Left lung (tissue), 10 donors: ENCODE results near the gene C16orf92. TPM values are rescaled to one million over a fixed set of nuclear protein-coding genes. Genes with fewer than 3 reads are reported as not detected.
A peak's percentile ranks its signal among the peaks of the same experiment; 100 is the strongest.

ENCODE experiments used
- ATAC-seq: fragments of 200-7000 bp; cut with Tn5 transposase; one replicate; pipeline ENCODE4 v1.9.1; 2020; ENCODE audit warnings: moderate library complexity
- DNase-seq, 4 donors: peaks; one replicate each; pipeline ENCODE4 v3.0.0-alpha.2; 2013 to 2020
- H3K27ac ChIP-seq, 2 donors: fragments of 200-600 bp; sonication (generic) in 1 of 2; one replicate each; pipeline versions ENCODE4 v1.5.0 to v1.8.0; 2020 to 2021
- H3K27me3 ChIP-seq, 2 donors: fragments of 200-600 bp; sonication (generic) in 1 of 2; one replicate each; pipeline versions ENCODE4 v1.5.0 to v1.8.0; 2020 to 2021
- H3K36me3 ChIP-seq, 2 donors: fragments of 200-600 bp; sonication (generic) in 1 of 2; one replicate each; pipeline versions ENCODE4 v1.5.0 to v1.8.0; 2020 to 2021
- H3K4me1 ChIP-seq, 2 donors: fragments of 200-600 bp; one replicate each; pipeline ENCODE4 v1.8.0; 2021
- H3K4me3 ChIP-seq, 2 donors: fragments of 200-600 bp; sonication (generic) in 1 of 2; one replicate each; pipeline versions ENCODE4 v1.5.0 to v1.8.0; 2020 to 2021; ENCODE audit warnings: mild to moderate bottlenecking in 1 of 2
- H3K9me3 ChIP-seq, 2 donors: fragments of 200-600 bp; sonication (generic) in 1 of 2; one replicate each; pipeline versions ENCODE4 v1.5.0 to v1.8.0; 2020 to 2021
- CTCF ChIP-seq, 2 donors: fragments of 200-600 bp; sonication (generic) in 1 of 2; IDR thresholded peaks; one replicate each; pipeline versions ENCODE4 v1.5.0 to v1.8.0; 2021; ENCODE audit warnings: antibody characterized with exemption in 2 of 2
- intact Hi-C, 2 donors: fragments of 100-400 bp; cut with DNase I; formaldehyde crosslinking; loops; one replicate each; pipeline versions ENCODE4 v1.11.2 to v1.14.2; 2022
- polyA plus RNA-seq, 6 donors: library from polyadenylated mRNA; unstranded; fragments of 120-200 nt; gene quantifications; one replicate each; pipeline ENCODE4 v1.2.1, GENCODE V29; 2013; ENCODE audit not compliant: insufficient read length in 6 of 6
- total RNA-seq, 2 donors: library from RNA; stranded (reverse); fragmentation: NEBNext Ultra II Directional; extraction: Animal tissue kit (Norgen Biotek cat#: 25700); gene quantifications; one replicate each; pipeline ENCODE4 v1.2.1, GENCODE V29; 2021
- donor health status: DM: no; HTN: yes; CAD: no.
- donor health status: DM: no; HTN: no; CAD: no.

Gene C16orf92
- total and polyA plus RNA-seq, 8 donors = not detected

DNA sequence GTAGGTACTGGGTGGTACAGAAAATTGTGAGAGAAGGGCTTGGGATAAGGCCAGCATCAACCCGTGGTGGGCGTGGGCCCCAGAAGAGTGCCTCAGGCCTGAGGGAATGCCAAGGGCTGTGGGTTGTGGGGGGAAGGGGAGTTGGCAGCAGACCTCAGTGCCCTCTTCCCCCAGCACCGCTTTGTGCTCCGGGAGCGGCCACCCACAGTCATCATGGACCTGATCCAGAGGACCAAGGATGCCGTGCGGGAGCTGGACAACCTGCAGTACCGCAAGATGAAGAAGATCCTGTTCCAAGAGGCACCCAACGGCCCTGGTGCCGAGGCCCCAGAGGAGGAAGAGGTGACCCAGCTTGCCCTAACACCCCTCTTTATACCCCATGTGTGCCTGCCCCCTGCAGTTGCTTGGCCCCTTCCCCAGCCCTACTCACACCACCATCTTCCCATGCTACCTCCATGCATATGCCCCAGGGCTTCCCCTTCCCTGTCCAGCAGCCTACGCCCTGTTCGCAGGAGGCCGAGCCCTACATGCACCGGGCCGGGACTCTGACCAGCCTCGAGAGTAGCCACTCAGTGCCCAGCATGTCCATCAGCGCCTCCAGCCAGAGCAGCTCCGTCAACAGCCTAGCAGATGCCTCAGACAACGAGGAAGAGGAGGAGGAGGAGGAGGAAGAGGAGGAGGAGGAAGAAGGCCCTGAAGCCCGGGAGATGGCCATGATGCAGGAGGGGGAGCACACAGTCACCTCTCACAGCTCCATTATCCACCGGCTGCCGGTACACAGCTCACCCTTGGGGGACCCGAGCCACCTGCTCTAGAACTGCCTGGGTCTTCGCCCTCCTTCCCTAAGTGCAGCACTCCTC lies 40.2 kb upstream of the C16orf92 start:
- Histone ChIP-seq H3K36me3 (peaks cover 16 to 100% of the 10 kb centered on the region in 2 donors), H3K27me3 (no peaks in the 10 kb centered on the region), H3K9me3 (no peaks in the 10 kb centered on the region), H3K4me1 (peaks cover 5 to 24% of the 10 kb centered on the region in 2 donors), H3K4me3 (no peak overlapping the region), H3K27ac (no peak overlapping the region)
- no peak for TF ChIP-seq CTCF (IDR thresholded peaks at IDR 0.05)
- ATAC-seq = no peak
- DNase-seq = peak in 1 of 4 donors; percentile 69
- intact Hi-C loops = no loop called here

- H3K9me3 ChIP-seq = no peaks in the 10 kb centered on the region
- no peaks in the 10 kb centered on the region for H3K27me3 ChIP-seq
- ATAC-seq (peak; percentile 41), DNase-seq (no peak)
- no peak for TF ChIP-seq CTCF (IDR thresholded peaks at IDR 0.05)
- H3K4me1 ChIP-seq = peaks cover 5 to 26% of the 10 kb centered on the region in 2 donors
- intact Hi-C loops = no loop called here
- no peak overlapping the region for H3K4me3 ChIP-seq
- peaks cover 16 to 100% of the 10 kb centered on the region in 2 donors for H3K36me3 ChIP-seq
- peak overlapping the region; percentile 39 to 79 for H3K27ac ChIP-seq
Measured at GRCh38 chr16:29983420-29984136, 39.4 kb upstream of the C16orf92 start.

GRCh38 chr16:29984137-29984763 lies 38.7 kb upstream of the C16orf92 start:
- DNase-seq (peak in 1 of 4 donors; percentile 61), ATAC-seq (peak; percentile 68)
- intact Hi-C loops = no loop called here
- Histone ChIP-seq H3K4me3 (no peak overlapping the region), H3K27ac (peak overlapping the region; percentile 39 to 79), H3K4me1 (peaks cover 5 to 24% of the 10 kb centered on the region in 2 donors), H3K27me3 (no peaks in the 10 kb centered on the region), H3K9me3 (no peaks in the 10 kb centered on the region), H3K36me3 (peaks cover 16 to 100% of the 10 kb centered on the region in 2 donors)
- no peak for TF ChIP-seq CTCF (IDR thresholded peaks at IDR 0.05)

GRCh38 chr16:29984764-29985147 lies 38.2 kb upstream of the C16orf92 start:
- no peak for ATAC-seq
- H3K27ac ChIP-seq = peak overlapping the region; percentile 26 to 39
- intact Hi-C loops = no loop called here
- H3K36me3 ChIP-seq = peaks cover 16 to 100% of the 10 kb centered on the region in 2 donors
- DNase-seq = no peak
- H3K4me1 ChIP-seq = peaks cover 5 to 24% of the 10 kb centered on the region in 2 donors
- H3K9me3 ChIP-seq = no peaks in the 10 kb centered on the region
- H3K4me3 ChIP-seq = no peak overlapping the region
- H3K27me3 ChIP-seq = no peaks in the 10 kb centered on the region
- TF ChIP-seq CTCF (IDR thresholded peaks at IDR 0.05) = no peak
